Measurements from ENCODE around the gene IFITM1.
A peak's percentile ranks its signal among the peaks of the same experiment; 100 is the strongest.
"Not testable (repeated sequence)": the region's sequence is repeated elsewhere in the genome, so short reads cannot be mapped to it uniquely, and the experiment has no call there.

Gene IFITM1

GRCh38 chr11:313787-314553 lies at the start of gene IFITM1:
IFITM1 (plus strand) TSS chr11:314040; CDS start chr11:314171, 131 bp downstream.
- H3K27me3 Mint-ChIP-seq, result no peaks in the 10 kb centered on the region
- peaks cover 35% of the 10 kb centered on the region for H3K36me3 Mint-ChIP-seq (ENCODE audit: low read depth)
- peak within 1 kb of the TSS; percentile 92 for H3K4me3 Mint-ChIP-seq
- peak within 1 kb of the TSS; percentile 96 for H3K27ac Mint-ChIP-seq
- H3K9me3 Mint-ChIP-seq, result no peaks in the 10 kb centered on the region
- H3K4me1 Mint-ChIP-seq, result peaks cover 35% of the 10 kb centered on the region
- peak; percentile 56 for DNase-seq
- ATAC-seq, result peak; percentile 31

DNA sequence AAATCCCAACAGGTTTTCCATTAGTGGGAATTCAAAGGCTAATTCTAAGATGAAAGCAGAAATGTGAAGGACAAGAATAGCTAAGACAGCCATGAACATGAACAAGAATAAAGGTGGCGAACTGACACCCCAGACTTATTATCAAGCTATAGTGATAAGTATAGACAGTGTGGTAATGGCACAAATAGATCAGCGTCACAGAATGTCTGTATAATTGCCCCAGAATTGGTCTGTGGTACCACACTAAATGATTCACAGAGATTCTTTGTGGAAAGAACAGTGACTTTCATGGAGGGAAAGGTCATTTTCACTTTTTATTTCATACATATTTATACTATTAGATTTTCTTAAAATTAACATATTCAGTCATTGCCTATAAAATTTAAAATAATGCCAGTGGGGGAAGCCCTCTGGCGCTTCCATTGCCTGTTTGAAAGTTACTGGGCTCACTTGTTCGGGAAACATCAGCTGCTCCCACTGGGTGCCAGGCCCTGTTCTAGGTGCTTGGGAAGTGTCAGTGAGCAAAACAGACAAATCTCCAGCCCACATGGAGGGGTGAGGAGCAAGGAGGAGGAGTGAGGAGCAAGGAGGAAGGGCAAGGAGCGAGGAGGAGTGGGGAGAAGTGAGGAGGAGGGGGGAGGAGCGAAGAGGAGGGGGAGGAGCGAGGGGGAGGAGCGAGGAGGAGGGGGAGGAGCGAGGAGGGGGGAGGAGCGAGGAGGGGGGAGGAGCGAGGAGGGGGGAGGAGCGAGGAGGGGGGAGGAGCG lies 47.0 kb upstream of the IFITM1 start:
- peak overlapping the region; percentile 65 for H3K4me3 Mint-ChIP-seq
- H3K9me3 Mint-ChIP-seq, result no peaks in the 10 kb centered on the region
- ATAC-seq (peak; percentile 87), DNase-seq (peak; percentile 52)
- peak overlapping the region; percentile 95 for H3K27ac Mint-ChIP-seq
- peaks cover 2% of the 10 kb centered on the region for H3K36me3 Mint-ChIP-seq (ENCODE audit: low read depth)
- H3K4me1 Mint-ChIP-seq, result peaks cover 49% of the 10 kb centered on the region
- H3K27me3 Mint-ChIP-seq, result no peaks in the 10 kb centered on the region

GRCh38 chr11:267491-267994 lies 46.3 kb upstream of the IFITM1 start:
- Mint-ChIP-seq H3K9me3 (no peaks in the 10 kb centered on the region), H3K4me3 (peak overlapping the region; percentile 84), H3K27me3 (no peaks in the 10 kb centered on the region), H3K27ac (peak overlapping the region; percentile 94), H3K36me3 (ENCODE audit: low read depth) (peaks cover 2% of the 10 kb centered on the region), H3K4me1 (peaks cover 47% of the 10 kb centered on the region)
- ATAC-seq (peak; percentile 50), DNase-seq (peak; percentile 73)

- not testable (repeated sequence) for H3K36me3 Mint-ChIP-seq (ENCODE audit: low read depth); H3K9me3 Mint-ChIP-seq; ATAC-seq; H3K27me3 Mint-ChIP-seq
- Mint-ChIP-seq H3K4me1 (peaks cover 47% of the 10 kb centered on the region), H3K4me3 (peak overlapping the region; percentile 84), H3K27ac (peak overlapping the region; percentile 94)
- peak; percentile 55 for DNase-seq
These were observed 45.1 kb upstream of the IFITM1 start for GRCh38 chr11:268716-269145.

GRCh38 chr11:269146-269890 lies 44.5 kb upstream of the IFITM1 start:
- ATAC-seq, result peak; percentile 25
- DNase-seq, result no peak
- Mint-ChIP-seq H3K27me3 (no peaks in the 10 kb centered on the region), H3K36me3 (ENCODE audit: low read depth) (peaks cover 2% of the 10 kb centered on the region), H3K4me1 (peaks cover 47% of the 10 kb centered on the region), H3K4me3 (peak overlapping the region; percentile 84), H3K9me3 (no peaks in the 10 kb centered on the region), H3K27ac (peak overlapping the region; percentile 94)

DNA sequence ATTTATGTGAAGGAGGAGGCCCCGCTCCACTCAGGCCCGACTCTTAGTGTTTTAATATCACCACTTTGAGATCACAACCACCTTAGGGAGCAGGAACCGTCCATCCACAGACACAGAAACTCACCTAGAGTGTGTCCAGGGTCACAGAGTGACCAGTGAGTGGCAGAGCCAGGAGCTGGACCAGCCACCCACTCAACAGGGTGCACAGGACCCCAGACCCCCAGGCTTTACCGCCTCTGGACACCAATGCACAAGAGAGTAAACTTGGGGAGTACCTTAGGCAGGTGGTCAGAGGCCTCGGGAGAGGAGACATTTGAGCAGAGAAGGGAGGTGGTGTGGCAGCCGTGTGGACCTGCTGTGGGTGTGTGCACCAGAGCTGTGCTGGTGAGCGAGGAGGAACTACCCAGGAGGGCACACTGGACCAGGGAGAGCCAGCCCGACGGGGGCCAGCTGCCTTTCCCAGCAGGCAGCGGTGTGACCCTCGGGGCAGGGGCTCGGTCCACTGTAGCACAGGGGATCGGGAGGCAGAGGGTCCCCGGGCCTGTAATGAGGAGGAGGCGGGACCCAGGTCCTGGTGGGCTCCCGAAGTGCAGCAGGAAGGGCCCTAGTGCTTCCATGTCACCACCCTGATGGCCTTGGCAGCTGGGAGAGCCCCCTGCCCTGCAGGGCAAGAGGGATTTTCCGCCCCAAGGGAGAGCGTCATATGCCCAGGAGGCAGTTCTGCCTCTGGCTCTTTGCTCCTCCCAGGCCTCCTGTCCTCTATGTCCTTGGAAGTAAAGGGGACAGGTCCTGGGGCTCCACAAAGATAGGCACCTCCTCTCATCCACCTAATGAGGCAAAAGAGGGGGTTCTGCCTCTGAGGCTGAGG lies 43.2 kb upstream of the IFITM1 start:
- peaks cover 2% of the 10 kb centered on the region for H3K36me3 Mint-ChIP-seq (ENCODE audit: low read depth)
- no peak overlapping the region for H3K4me3 Mint-ChIP-seq
- no peaks in the 10 kb centered on the region for H3K27me3 Mint-ChIP-seq
- ATAC-seq (no peak), DNase-seq (no peak)
- no peaks in the 10 kb centered on the region for H3K9me3 Mint-ChIP-seq
- H3K27ac Mint-ChIP-seq, result no peak overlapping the region
- H3K4me1 Mint-ChIP-seq, result peaks cover 41% of the 10 kb centered on the region

GRCh38 chr11:271319-271715 lies 42.5 kb upstream of the IFITM1 start:
- H3K36me3 Mint-ChIP-seq (ENCODE audit: low read depth), result peaks cover 2% of the 10 kb centered on the region
- ATAC-seq, result no peak
- H3K27me3 Mint-ChIP-seq, result no peaks in the 10 kb centered on the region
- no peak overlapping the region for H3K4me3 Mint-ChIP-seq
- no peaks in the 10 kb centered on the region for H3K9me3 Mint-ChIP-seq
- H3K27ac Mint-ChIP-seq, result no peak overlapping the region
- H3K4me1 Mint-ChIP-seq, result peaks cover 39% of the 10 kb centered on the region
- DNase-seq, result no peak

DNA sequence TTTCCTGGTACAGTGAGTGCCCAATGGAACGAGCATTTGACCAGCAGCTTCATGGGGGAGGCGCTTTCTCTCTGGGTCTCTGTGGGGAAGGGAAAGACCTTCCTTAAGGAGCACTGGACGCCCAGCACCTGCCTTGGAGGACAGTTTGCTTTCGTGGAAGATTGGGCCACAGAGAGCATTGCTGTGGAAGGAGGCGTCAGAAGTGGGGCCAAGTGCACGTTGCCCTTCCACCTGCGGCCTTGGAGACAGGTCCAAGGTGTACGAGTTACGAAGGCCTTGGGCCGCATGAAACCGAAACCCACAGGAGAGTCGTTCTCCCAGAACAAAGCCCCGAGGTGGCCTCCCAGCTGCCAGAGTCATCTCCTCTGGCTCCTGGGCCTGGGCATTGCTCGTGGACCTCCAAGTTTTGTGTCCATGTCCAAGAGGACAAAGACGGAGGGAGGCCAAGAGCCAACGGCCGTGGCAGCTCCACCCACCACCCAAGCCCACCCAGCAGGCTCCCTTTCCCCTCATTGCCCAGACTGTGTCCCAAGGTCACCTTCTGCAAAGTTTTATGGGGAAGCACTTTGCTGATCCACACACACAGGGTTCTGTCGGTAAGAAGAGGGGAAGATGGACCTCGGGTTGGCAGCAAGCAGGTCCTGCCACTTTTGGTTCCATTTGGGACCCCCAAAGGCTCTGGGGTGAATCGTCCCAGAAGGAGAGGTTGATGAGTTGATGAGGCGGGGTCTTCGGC lies 41.5 kb upstream of the IFITM1 start:
- peaks cover 9% of the 10 kb centered on the region for H3K9me3 Mint-ChIP-seq
- peaks cover 6% of the 10 kb centered on the region for H3K36me3 Mint-ChIP-seq (ENCODE audit: low read depth)
- no peak overlapping the region for H3K4me3 Mint-ChIP-seq
- no peaks in the 10 kb centered on the region for H3K27me3 Mint-ChIP-seq
- ATAC-seq, result no peak
- peaks cover 32% of the 10 kb centered on the region for H3K4me1 Mint-ChIP-seq
- H3K27ac Mint-ChIP-seq, result no peak overlapping the region
- no peak for DNase-seq

DNA sequence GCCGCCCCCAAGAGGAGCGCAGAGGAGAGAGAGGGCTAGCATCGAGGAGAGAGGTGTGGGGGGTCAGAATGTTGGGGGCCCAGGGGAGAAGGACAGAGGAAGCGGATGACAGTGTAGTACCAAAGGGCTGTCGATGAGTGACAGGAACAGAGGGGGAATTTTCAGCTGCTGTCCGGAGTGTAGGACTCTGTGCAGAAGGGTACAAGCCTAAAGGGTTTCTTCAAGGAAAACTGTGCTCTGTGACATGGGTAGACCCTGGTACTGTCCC lies 41.0 kb upstream of the IFITM1 start:
- Mint-ChIP-seq H3K4me3 (no peak overlapping the region), H3K4me1 (peaks cover 32% of the 10 kb centered on the region), H3K27ac (no peak overlapping the region)

DNA sequence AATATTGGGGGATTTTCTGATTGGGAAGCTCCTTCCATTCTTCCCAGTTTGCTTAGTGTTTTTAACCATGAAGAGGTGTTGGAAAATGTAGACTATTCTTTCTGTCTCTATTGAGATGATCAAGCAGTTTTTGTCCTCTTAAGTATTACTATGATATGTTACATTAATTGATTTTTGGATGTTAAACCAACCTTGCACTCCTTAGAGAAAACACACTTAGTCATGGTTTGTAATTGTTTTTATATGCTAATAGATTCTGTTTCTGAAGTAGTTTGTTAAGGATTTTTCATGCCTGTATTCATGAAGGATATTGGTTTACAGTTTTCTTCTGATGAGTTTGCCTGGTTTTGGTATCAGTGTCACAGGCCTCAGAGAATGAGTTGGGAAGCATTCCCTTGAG lies 37.6 kb upstream of the IFITM1 start:
- H3K9me3 Mint-ChIP-seq, result peaks cover 12% of the 10 kb centered on the region
- H3K36me3 Mint-ChIP-seq (ENCODE audit: low read depth), result peaks cover 5% of the 10 kb centered on the region
- ATAC-seq (no peak), DNase-seq (no peak)
- no peak overlapping the region for H3K27ac Mint-ChIP-seq
- no peak overlapping the region for H3K4me3 Mint-ChIP-seq
- peaks cover 16% of the 10 kb centered on the region for H3K27me3 Mint-ChIP-seq
- H3K4me1 Mint-ChIP-seq, result peaks cover 22% of the 10 kb centered on the region

More for the DNA sequence above, 41.0 kb upstream of the IFITM1 start:
- peaks cover 7% of the 10 kb centered on the region for H3K36me3 Mint-ChIP-seq (ENCODE audit: low read depth)
- H3K27me3 Mint-ChIP-seq, result peaks cover 4% of the 10 kb centered on the region
- DNase-seq (no peak), ATAC-seq (no peak)
- peaks cover 12% of the 10 kb centered on the region for H3K9me3 Mint-ChIP-seq

- Mint-ChIP-seq H3K4me1 (peaks cover 41% of the 10 kb centered on the region), H3K27me3 (peaks cover 35% of the 10 kb centered on the region), H3K36me3 (ENCODE audit: low read depth) (peaks cover 5% of the 10 kb centered on the region), H3K4me3 (peak within 1 kb of the TSS; percentile 64), H3K9me3 (peaks cover 12% of the 10 kb centered on the region), H3K27ac (peak within 1 kb of the TSS; percentile 64)
- no peak for ATAC-seq
- peak; percentile 12 for DNase-seq
These were observed 35.6 kb upstream of the IFITM1 start, which contains the start of gene NLRP6 for GRCh38 chr11:278001-278951. NLRP6 (plus strand) TSS chr11:278407; CDS start chr11:278570, 163 bp downstream.

Measured in activated naive CD8-positive, alpha-beta T cell treated with anti-CD3 and anti-CD28 coated beads, Interleukin-2, amount 50 U/mL, for 24 hours (primary cell).